Measurements from ENCODE around the gene CMIP.

Gene CMIP

DNA sequence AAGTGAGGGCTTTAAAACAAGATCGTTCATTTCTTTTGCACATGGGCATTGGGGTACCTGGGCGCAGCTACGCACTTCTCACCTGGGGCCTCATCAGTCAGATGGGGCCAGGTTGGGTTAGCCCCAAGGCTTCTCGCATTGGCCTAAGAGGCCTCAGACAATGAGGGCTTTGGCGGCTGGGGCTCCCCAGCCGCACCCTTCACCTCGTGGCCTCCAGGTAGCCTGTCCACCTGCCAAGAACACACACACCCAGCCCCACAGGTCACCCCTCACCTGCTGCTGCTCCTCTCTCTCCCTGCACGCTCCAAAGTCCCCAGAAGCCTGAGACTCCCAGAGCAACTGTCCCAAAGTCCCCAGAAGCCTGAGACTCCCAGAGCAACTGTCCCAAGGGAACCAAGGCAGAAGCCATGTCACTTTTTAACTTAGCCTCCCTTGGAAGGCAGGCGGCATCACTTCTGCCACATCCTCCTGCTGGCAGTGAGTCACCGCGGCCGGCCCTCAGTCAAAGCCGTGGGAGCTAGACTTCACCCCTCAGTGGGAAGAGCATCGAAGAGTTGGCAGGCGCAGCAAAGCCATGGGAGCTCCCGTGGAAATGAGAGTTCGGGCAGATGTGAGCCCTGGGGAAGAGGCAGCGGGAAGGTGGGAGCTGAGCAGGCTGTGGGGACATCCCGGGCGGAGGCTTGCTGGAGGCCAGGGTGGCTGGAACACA lies 255.6 kb downstream of the CMIP start:
- ChIA-PET CTCF (no interaction called here), POLR2A (no interaction called here)
- TF ChIP-seq SP1 (IDR thresholded peaks at IDR 0.05) (no peak), NFRKB (IDR thresholded peaks at IDR 0.05) (no peak), ZNF384 (IDR thresholded peaks at IDR 0.05) (no peak), TARDBP (IDR thresholded peaks at IDR 0.05) (no peak), FOXM1 (IDR thresholded peaks at IDR 0.05; ENCODE audit: borderline replicate concordance) (no peak), FOXK2 (IDR thresholded peaks at IDR 0.05) (no peak), HDGF (IDR thresholded peaks at IDR 0.05; ENCODE audit: borderline replicate concordance) (no peak)
- DNase-seq (ENCODE audit: extremely low spot score) = no peak

DNA sequence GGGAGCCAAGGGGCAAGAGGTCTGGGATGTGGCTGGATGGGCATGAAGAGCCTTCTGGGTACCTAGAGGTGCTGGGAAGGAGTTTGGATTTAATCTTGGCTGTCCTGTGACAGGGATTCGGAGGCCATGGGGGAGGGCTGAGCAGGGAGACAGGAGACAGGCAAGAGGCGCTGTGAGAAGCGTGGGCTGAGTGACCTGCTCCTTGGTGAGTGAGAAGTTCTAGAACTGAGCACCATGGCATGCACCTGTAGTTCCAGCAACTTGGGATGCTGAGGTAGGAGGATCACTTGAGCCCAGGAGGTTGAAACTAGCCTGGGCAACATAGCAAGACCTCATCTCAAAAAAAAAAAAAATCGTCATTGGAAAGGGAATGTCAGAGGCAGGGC lies 256.2 kb downstream of the CMIP start:
- DNase-seq (ENCODE audit: extremely low spot score) = no peak
- CTCF ChIA-PET = no interaction called here
- TF ChIP-seq NFRKB (IDR thresholded peaks at IDR 0.05) (no peak), ELF4 (IDR thresholded peaks at IDR 0.05) (no peak), FOXM1 (IDR thresholded peaks at IDR 0.05; ENCODE audit: borderline replicate concordance) (no peak), ZNF384 (IDR thresholded peaks at IDR 0.05) (no peak), SUZ12 (IDR thresholded peaks at IDR 0.05) (no peak), FOXK2 (IDR thresholded peaks at IDR 0.05) (no peak), ARNT (IDR thresholded peaks at IDR 0.05) (no peak), TARDBP (IDR thresholded peaks at IDR 0.05) (no peak)
- TF ChIP-seq, protein P1, sequence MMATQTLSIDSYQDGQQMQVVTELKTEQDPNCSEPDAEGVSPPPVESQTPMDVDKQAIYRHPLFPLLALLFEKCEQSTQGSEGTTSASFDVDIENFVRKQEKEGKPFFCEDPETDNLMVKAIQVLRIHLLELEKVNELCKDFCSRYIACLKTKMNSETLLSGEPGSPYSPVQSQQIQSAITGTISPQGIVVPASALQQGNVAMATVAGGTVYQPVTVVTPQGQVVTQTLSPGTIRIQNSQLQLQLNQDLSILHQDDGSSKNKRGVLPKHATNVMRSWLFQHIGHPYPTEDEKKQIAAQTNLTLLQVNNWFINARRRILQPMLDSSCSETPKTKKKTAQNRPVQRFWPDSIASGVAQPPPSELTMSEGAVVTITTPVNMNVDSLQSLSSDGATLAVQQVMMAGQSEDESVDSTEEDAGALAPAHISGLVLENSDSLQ (IDR thresholded peaks at IDR 0.05) = no peak
- POLR2A ChIA-PET = no interaction called here

- CTCF ChIA-PET = no interaction called here
These were observed 256.8 kb downstream of the CMIP start for GRCh38 chr16:81701296-81701970.

DNA sequence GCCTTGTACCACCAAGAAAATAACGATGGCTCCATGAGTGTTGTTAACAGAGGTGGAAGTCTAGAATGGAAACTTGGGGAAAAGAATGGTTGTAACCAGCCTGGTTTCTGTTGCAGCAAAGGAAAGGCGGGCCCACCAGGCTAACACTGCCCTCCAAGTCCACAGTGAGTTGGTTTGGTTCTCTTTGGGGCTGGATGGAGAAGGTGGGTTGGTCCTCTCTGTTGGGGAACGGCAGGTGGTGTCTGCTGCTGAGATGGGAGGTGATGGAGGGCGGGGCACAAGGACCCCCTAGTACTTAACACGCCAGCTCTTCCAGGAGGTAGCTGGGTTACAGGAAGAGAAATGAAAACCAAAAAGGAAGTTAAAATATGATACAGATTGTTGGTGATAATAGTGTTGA lies 257.9 kb downstream of the CMIP start:
- no peak for TF ChIP-seq ZNF384 (IDR thresholded peaks at IDR 0.05)
- TF ChIP-seq FOXA1 (IDR thresholded peaks at IDR 0.05) = no peak
- no peak for TF ChIP-seq SUZ12 (IDR thresholded peaks at IDR 0.05)
- TF ChIP-seq NFRKB (IDR thresholded peaks at IDR 0.05) = no peak
- TF ChIP-seq HDGF (IDR thresholded peaks at IDR 0.05; ENCODE audit: borderline replicate concordance) = no peak
- no peak for TF ChIP-seq LEF1 (IDR thresholded peaks at IDR 0.05; ENCODE audit: borderline replicate concordance)
- TF ChIP-seq SP1 (IDR thresholded peaks at IDR 0.05) = no peak
- no peak for TF ChIP-seq L3MBTL2 (conservative IDR thresholded peaks at IDR 0.05)
- no peak for TF ChIP-seq FOXM1 (IDR thresholded peaks at IDR 0.05; ENCODE audit: borderline replicate concordance)
- TF ChIP-seq CTBP1 (IDR thresholded peaks at IDR 0.05; ENCODE audit: borderline replicate concordance) = no peak
- TF ChIP-seq TARDBP (IDR thresholded peaks at IDR 0.05) = no peak
- no peak for TF ChIP-seq ARNT (IDR thresholded peaks at IDR 0.05)
- TF ChIP-seq FOXK2 (IDR thresholded peaks at IDR 0.05) = no peak
- no peak for TF ChIP-seq ELF4 (IDR thresholded peaks at IDR 0.05)
- ChIA-PET CTCF (no interaction called here), POLR2A (no interaction called here)
- DNase-seq (ENCODE audit: extremely low spot score) = no peak

More at GRCh38 chr16:81701296-81701970, 256.8 kb downstream of the CMIP start:
- TF ChIP-seq CTBP1 (IDR thresholded peaks at IDR 0.05; ENCODE audit: borderline replicate concordance) = no peak
- TF ChIP-seq FOXM1 (IDR thresholded peaks at IDR 0.05; ENCODE audit: borderline replicate concordance) = no peak
- no peak for TF ChIP-seq NFRKB (IDR thresholded peaks at IDR 0.05)
- no peak for TF ChIP-seq ZNF384 (IDR thresholded peaks at IDR 0.05)
- DNase-seq (ENCODE audit: extremely low spot score) = no peak
- POLR2A ChIA-PET = no interaction called here

DNA sequence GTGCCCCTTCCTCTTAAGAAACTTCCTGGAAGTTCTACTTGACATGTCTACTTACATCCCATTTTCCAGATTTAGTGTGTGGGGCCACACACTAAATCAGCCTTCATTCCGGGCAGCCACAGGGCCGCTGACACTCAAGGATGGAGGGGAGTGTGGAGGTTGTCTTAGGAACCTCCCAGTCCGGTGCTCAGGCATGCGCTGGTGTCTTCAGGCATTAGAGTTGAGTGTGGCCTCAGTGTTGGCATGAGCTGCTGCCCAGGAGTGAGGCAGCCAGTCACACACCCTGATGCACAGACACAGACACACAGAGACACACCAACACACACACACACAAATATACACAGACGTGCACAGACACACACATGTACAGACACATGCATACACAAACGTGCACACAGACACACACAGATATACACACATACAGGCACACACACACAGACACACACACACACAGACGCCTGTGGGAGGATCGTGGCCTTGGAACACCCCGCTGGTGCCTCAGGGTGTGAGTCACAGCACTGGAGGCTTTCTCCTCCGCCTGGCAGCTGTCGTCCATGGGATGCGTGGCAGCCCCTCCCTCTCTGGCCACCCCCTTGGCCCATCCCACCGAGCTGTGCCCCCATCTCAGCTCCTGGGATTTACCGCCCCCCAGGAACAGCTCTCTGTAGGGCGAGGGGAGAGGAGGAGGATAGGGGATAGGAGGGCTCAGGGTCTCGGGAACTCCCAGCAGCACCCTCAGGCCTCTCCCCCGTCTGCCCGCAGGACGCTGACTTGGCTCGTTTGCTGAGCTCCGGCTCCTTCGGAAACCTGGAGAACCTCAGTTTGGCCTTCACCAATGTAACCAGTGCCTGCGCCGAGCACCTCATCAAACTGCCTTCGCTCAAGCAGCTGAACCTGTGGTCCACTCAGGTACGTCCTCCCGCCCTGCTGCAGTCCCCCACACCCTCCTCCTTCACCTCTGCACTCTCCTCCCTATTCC lies 258.9 kb downstream of the CMIP start:
- DNase-seq (ENCODE audit: extremely low spot score) = no peak
- ChIA-PET POLR2A (no interaction called here), CTCF (no interaction called here)
- TF ChIP-seq FOXA1 (IDR thresholded peaks at IDR 0.05) (no peak), ELF4 (IDR thresholded peaks at IDR 0.05) (no peak), LEF1 (IDR thresholded peaks at IDR 0.05; ENCODE audit: borderline replicate concordance) (no peak), L3MBTL2 (conservative IDR thresholded peaks at IDR 0.05) (no peak), BHLHE40 (IDR thresholded peaks at IDR 0.05; ENCODE audit: borderline replicate concordance) (no peak), CTBP1 (IDR thresholded peaks at IDR 0.05; ENCODE audit: borderline replicate concordance) (no peak), TARDBP (IDR thresholded peaks at IDR 0.05) (no peak), ARNT (IDR thresholded peaks at IDR 0.05) (no peak), HDGF (IDR thresholded peaks at IDR 0.05; ENCODE audit: borderline replicate concordance) (no peak), FOXM1 (IDR thresholded peaks at IDR 0.05; ENCODE audit: borderline replicate concordance) (no peak), SUZ12 (IDR thresholded peaks at IDR 0.05) (no peak), NFRKB (IDR thresholded peaks at IDR 0.05) (no peak), FOXK2 (IDR thresholded peaks at IDR 0.05) (no peak), ZNF384 (IDR thresholded peaks at IDR 0.05) (no peak), SP1 (IDR thresholded peaks at IDR 0.05) (no peak)
- TF ChIP-seq, protein P1 (IDR thresholded peaks at IDR 0.05) = no peak

DNA sequence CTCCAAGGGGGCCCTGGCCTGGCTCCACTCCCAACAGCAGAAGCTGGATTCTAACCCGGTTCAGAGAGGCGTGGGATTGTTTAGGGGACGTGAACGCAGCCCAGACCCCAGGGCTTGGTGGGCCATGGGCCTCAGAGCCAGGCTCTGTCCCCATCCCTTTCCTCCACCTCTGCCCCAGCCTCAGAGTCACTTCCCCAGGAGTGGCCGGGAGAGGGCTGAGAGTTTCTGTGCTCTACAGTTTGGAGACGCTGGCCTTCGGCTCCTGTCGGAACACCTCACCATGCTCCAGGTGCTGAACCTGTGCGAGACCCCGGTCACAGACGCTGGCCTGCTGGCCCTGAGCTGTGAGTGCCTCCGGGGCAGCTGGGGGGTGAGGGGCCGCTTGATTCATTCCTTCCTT lies 260.7 kb downstream of the CMIP start:
- ChIA-PET CTCF (no interaction called here), POLR2A (no interaction called here)
- no peak for TF ChIP-seq FOXK2 (IDR thresholded peaks at IDR 0.05)
- TF ChIP-seq FOXA1 (IDR thresholded peaks at IDR 0.05) = no peak
- no peak for TF ChIP-seq FOXM1 (IDR thresholded peaks at IDR 0.05; ENCODE audit: borderline replicate concordance)
- no peak for TF ChIP-seq LEF1 (IDR thresholded peaks at IDR 0.05; ENCODE audit: borderline replicate concordance)
- no peak for TF ChIP-seq ARNT (IDR thresholded peaks at IDR 0.05)
- TF ChIP-seq, protein P1 (IDR thresholded peaks at IDR 0.05) = no peak
- no peak for TF ChIP-seq BHLHE40 (IDR thresholded peaks at IDR 0.05; ENCODE audit: borderline replicate concordance)
- TF ChIP-seq ZNF384 (IDR thresholded peaks at IDR 0.05) = no peak
- TF ChIP-seq NFRKB (IDR thresholded peaks at IDR 0.05) = no peak
- TF ChIP-seq TARDBP (IDR thresholded peaks at IDR 0.05) = no peak
- no peak for TF ChIP-seq CTBP1 (IDR thresholded peaks at IDR 0.05; ENCODE audit: borderline replicate concordance)
- no peak for DNase-seq (ENCODE audit: extremely low spot score)
